Upper lobe of left lung (tissue), 4 donors: Measurements from ENCODE around the gene FLRT3.

Source experiments
- EP300 ChIP-seq, 4 donors: sonication (generic); formaldehyde crosslinking; IDR thresholded peaks; one replicate each; pipeline ENCODE4 v1.5.1; 2017; ENCODE audit warnings: antibody characterized with exemption in 4 of 4, control low read depth in 2 of 4
- POLR2A ChIP-seq, 4 donors: fragments of 450-650 bp; IDR thresholded peaks; one replicate each; pipeline ENCODE4 v1.5.1; 2016 to 2017; ENCODE audit warnings: antibody characterized with exemption in 4 of 4, mild to moderate bottlenecking in 2 of 4
- POLR2AphosphoS5 ChIP-seq, 2 donors: sonication (generic); formaldehyde crosslinking; IDR thresholded peaks; one replicate each; pipeline ENCODE4 v1.5.1; 2017; ENCODE audit warnings: antibody characterized with exemption in 2 of 2
- TF ChIP-seq, protein P1 (sequence below), 6 experiments: fragments of 450-650 bp in 4 of 6; fragments of 200-600 bp in 2 of 6; sonication (generic) in 2 of 6; IDR thresholded peaks; one replicate each; pipeline ENCODE4 v1.5.1; 2016 to 2019; ENCODE audit warnings: antibody characterized with exemption in 6 of 6

DNA sequence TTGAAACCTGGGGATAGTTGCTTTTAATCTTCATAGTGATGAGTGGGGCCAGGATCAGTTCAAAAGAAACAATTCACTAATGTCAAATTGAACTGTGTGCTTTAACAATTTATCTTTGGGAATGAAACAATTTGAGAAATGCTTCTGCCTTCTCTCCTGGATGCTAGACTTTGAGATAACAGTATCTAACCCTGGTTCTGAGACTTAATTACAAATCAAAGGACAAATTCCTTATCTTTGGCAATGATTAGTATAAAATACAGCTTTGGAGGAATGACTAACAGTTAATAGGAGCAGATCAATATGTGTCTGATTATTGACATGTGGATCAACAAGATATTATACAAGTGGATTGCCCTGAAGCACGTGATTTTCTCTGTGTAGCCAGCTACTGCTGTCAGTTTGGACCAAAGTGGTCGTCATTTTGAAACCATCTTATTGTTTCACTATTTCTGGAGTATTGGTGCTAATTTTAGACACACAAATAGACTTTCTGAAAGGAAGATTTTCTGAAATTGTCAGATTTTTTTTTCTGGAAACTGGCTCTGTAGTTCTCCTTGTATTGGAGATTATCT is 6.2 kb upstream of the FLRT3 start:
- TF ChIP-seq, protein P1, sequence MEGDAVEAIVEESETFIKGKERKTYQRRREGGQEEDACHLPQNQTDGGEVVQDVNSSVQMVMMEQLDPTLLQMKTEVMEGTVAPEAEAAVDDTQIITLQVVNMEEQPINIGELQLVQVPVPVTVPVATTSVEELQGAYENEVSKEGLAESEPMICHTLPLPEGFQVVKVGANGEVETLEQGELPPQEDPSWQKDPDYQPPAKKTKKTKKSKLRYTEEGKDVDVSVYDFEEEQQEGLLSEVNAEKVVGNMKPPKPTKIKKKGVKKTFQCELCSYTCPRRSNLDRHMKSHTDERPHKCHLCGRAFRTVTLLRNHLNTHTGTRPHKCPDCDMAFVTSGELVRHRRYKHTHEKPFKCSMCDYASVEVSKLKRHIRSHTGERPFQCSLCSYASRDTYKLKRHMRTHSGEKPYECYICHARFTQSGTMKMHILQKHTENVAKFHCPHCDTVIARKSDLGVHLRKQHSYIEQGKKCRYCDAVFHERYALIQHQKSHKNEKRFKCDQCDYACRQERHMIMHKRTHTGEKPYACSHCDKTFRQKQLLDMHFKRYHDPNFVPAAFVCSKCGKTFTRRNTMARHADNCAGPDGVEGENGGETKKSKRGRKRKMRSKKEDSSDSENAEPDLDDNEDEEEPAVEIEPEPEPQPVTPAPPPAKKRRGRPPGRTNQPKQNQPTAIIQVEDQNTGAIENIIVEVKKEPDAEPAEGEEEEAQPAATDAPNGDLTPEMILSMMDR (IDR thresholded peaks at IDR 0.05): no peak
- no peak for TF ChIP-seq EP300 (IDR thresholded peaks at IDR 0.05)
- no peak for TF ChIP-seq POLR2A (IDR thresholded peaks at IDR 0.05)
- no peak for TF ChIP-seq POLR2AphosphoS5 (IDR thresholded peaks at IDR 0.05)
